ENCODE results near the gene EXOC3.

- no peak for TF ChIP-seq CTCF (IDR thresholded peaks at IDR 0.05; ENCODE audit: poor library complexity, severe bottlenecking)
- TF ChIP-seq EZH2 (IDR thresholded peaks at IDR 0.05; ENCODE audit: borderline replicate concordance, insufficient read depth, low read length, poor library complexity, severe bottlenecking), result no peak
Observed at GRCh38 chr5:432928-433791, 9.8 kb upstream of the EXOC3 start.

Data from neural cell (in vitro differentiated cells).